Vein endothelial cell (primary cell): ENCODE measurements around the gene VARS2. TPM values are rescaled to one million over a fixed set of nuclear protein-coding genes. Genes with fewer than 3 reads are reported as not detected.

Experiments
- small RNA-seq: library from RNA; depleted of rRNA; stranded (forward); fragments of <200 nt; gene quantifications from one replicate; pipeline ENCODE3, GENCODE V24; 2012
- total RNA-seq: library from RNA; depleted of rRNA; stranded (reverse); fragments of >200 nt; gene quantifications from 2 replicates; pipeline ENCODE4 v1.2.3, GENCODE V29; 2012

The VARS2 gene
- 14.4 and 24.2 TPM in 2 replicates for total RNA-seq

GRCh38 chr6:30914076-30914853 lies at the start of gene VARS2:
Gene VARS2 (plus strand): TSS chr6:30914238. CDS start chr6:30914837, 599 bp downstream.

GRCh38 chr6:30883685-30884520 lies 30.1 kb upstream of the VARS2 start, which contains the start of gene DDR1:
Gene DDR1 (plus strand): TSS chr6:30884519. CDS start chr6:30888730, 4,211 bp downstream.

DNA sequence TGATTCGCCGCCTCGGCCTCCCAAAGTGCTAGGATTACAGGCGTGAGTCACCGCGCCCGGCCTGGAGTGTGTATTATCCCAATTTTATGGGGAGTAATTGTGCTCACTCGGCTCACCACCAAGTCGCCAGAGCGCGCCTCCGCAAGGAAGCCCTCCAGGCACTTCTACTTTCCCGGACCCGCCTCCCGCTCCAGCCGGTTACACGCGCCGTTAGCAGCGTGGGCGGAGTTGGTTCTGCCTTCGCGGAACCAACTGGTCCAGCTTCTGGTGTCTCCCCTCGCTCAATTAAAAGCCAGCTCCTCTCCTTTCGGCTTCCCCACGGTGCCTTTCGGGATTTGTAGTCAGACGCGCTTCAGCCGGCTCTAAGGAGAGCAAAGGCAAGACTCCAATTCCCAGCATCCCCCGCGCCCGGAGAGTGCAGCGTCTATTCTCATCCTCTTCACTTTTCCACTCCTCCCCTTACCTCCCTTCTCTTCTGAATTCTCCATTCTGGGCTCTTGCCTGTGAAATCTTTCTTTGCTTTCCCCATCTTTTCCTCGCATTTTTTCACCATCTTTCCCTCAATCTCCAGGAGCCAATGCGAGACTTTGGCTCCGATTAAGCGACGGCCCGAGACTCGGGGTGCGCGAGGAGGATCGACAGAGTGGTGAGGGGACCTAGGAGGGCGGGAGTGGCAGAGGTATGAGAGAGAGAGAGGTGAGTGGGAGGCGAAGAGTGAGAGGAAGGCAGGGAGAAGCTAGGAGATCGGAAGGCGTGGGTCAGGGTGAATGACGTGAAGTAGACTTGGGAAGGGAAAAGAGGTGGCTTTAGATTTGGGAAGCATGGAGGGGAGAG lies 6.1 kb upstream of the VARS2 start, which contains the start of gene GTF2H4:
Gene GTF2H4 (plus strand): TSS at position 450 of the 834 bp plus-strand sequence.

DNA sequence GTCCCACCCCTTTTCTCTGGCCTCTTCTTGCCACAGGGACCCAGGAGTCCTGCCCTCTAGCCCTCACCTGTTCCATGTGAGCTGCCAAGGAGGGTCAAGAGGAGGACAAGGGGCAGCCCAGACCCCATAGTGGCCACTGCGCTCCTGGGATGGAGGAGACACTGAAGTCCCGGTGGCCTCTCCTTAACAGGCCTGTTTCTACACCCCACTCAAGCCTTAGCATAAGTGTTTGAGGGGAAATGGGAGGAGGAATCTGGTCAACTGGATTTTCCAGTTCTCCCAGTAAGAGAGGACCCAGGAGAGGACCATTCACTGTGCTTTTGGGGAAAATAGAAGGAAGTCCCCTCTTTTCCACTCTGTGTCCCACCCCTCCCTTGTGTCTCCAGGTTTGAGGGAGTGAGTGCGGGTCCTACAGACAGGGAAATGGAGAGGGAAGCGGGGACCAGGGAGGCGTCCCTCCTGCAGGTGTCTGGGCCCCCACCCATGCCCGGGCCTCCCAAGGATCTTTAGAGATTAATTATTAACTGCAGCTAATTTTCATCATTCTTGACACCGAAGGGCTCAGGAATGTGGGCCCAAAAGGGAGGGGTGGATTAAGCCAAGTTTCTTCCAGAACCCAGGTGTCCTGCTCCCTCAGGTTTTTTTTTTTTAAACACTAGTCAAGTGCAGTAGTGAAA lies 18.1 kb downstream of the VARS2 start, which contains the start of gene SFTA2:
Gene SFTA2 (minus strand): TSS at position 202 of the 677 bp plus-strand sequence. CDS start 74 bp downstream, at position 128.

GRCh38 chr6:30940361-30940986 lies 26.4 kb downstream of the VARS2 start, which contains the start of gene MUCL3:
Gene MUCL3 (plus strand): TSS chr6:30940973. CDS start chr6:30941000, 27 bp downstream.

Small RNA genes lying within 50 kb of the gene (small RNA-seq; reads per million reads assigned to genes)
- not detected for gene RF00019

Other genes with a start within 250 kb of the VARS2 start
- 33.6 and 37.7 TPM in 2 replicates for gene DHX16, start 241.2 kb upstream of the VARS2 start, total RNA-seq
- 98.0 and 103 TPM in 2 replicates for gene PPP1R18, start 227.6 kb upstream of the VARS2 start, total RNA-seq
- gene NRM, start 223.3 kb upstream of the VARS2 start, total RNA-seq: 5.6 and 7.0 TPM in 2 replicates
- gene MDC1, start 197.0 kb upstream of the VARS2 start, total RNA-seq: 10.1 and 10.9 TPM in 2 replicates
- gene TUBB, start 193.9 kb upstream of the VARS2 start, total RNA-seq: 858 and 942 TPM in 2 replicates
- gene FLOT1, start 171.6 kb upstream of the VARS2 start, total RNA-seq: 86.3 and 91.1 TPM in 2 replicates
- 103 and 186 TPM in 2 replicates for gene IER3, start 169.7 kb upstream of the VARS2 start, total RNA-seq
- 3.6 and 11.1 TPM in 2 replicates for gene DDR1, start 29.7 kb upstream of the VARS2 start, total RNA-seq
- 18.1 and 19.3 TPM in 2 replicates for gene GTF2H4, start 6.0 kb upstream of the VARS2 start, total RNA-seq
- gene SFTA2, start 17.9 kb downstream of the VARS2 start, total RNA-seq: not detected in 2 replicates
- not detected in 2 replicates for gene MUCL3, start 26.7 kb downstream of the VARS2 start, total RNA-seq
- not detected in 2 replicates for gene MUC21, start 69.5 kb downstream of the VARS2 start, total RNA-seq
- not detected in 2 replicates for gene MUC22, start 96.2 kb downstream of the VARS2 start, total RNA-seq
- 0.33 TPM in 1 of 2 replicates, not detected in the other for gene C6orf15, start 198.3 kb downstream of the VARS2 start, total RNA-seq
- gene PSORS1C1, start 200.6 kb downstream of the VARS2 start, total RNA-seq: 4.0 and 8.5 TPM in 2 replicates
- gene CDSN, start 206.2 kb downstream of the VARS2 start, total RNA-seq: under 0.01 TPM in 1 of 2 replicates, not detected in the other
- not detected in 2 replicates for gene PSORS1C2, start 224.8 kb downstream of the VARS2 start, total RNA-seq
- gene CCHCR1, start 243.6 kb downstream of the VARS2 start, total RNA-seq: 9.6 and 13.4 TPM in 2 replicates
- 10.8 and 19.0 TPM in 2 replicates for gene TCF19, start 244.4 kb downstream of the VARS2 start, total RNA-seq